Hematopoietic multipotent progenitor cell (in vitro differentiated cells): ENCODE data around the gene PATJ. TPM values are rescaled to one million over a fixed set of nuclear protein-coding genes. Genes with fewer than 3 reads are reported as not detected.

Experiments
- DNase-seq, 3 donors: peaks; one replicate each; pipeline ENCODE4 v3.0.0-alpha.2; 2011 to 2015; ENCODE audit warnings: low read depth in 2 of 3, low spot score in 2 of 3
- total RNA-seq: library from RNA; depleted of rRNA; stranded (reverse); fragments of >200 nt; gene quantifications from one replicate; pipeline ENCODE4 v1.2.3, GENCODE V29; 2012

PATJ gene
- total RNA-seq, 1 donor, result 4.6 TPM

DNA sequence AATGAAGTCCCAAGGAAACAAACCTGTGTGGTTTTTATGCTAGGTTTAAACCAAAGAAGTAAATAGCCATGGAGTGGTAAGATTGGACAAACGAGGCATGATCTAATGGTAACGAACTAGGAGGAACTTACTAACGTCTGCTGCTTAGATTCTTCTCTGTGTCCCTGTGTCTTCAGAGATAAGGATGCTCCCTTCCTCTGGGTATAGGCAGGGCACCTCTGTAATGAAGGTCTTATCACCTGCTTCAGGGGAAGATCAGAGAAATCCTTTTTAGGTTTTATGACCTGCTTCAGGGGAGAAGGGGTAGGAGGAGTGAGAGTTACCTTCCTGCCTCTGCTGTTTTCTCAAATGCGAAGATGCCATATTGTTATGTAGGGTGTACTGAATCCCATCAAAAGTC is 237.4 kb downstream of the PATJ start:
- no peak for DNase-seq

DNA sequence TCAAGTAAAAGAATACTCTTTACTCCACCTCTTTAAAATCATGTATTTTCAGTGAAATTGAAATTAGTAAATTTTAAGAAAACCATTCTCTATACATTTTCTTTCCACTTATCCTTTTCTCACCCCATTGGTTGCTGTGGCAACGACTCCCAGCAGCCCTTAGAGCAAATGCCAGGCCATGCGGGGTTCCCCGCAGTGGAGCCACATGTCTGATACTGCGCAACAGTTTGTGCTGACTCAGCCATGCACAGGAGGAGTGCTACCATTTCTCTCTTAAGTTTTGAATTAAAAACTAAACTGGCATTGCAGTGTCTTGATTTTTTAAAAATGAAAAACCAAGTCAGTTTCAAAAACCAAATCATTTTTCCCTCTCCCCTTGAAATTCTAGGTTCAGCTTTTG is 238.3 kb downstream of the PATJ start:
- no peak for DNase-seq

DNA sequence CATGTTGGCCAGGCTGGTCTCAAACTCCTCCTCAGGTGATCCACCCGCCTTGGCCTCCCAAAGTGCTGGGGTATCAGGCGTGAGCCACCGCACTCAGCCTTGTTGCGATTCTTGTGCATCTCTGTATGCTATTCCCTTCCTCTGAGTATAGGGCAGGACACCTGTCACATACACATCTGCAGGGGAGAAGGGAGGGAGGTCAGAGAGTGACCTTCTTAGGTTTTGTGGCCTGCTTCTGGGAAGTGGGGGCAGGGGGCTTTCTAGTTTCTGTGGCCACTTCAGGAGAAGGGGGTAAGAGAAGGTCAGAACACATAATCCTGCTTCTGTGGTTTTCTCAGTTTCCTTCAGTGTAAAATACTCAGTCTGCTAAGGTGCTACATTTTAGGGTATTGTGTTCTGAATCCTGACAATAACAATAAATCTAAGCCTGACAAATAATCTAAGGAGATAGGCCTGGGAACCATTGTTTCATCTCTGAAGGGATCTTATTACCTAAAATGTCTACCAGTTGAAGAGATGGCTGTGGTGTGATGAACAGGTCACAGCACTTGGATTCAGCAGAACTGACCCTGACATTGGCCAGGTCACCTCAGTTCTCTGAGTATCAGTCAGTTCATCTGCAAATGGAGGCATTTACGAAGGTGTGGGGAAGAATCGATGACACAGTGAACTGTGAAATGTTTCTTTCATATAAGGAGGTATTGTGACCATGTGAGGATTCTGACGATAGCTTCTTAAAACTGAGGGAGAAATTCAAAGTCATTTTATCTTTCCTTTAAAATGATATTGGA is 239.8 kb downstream of the PATJ start:
- no peak for DNase-seq

DNA sequence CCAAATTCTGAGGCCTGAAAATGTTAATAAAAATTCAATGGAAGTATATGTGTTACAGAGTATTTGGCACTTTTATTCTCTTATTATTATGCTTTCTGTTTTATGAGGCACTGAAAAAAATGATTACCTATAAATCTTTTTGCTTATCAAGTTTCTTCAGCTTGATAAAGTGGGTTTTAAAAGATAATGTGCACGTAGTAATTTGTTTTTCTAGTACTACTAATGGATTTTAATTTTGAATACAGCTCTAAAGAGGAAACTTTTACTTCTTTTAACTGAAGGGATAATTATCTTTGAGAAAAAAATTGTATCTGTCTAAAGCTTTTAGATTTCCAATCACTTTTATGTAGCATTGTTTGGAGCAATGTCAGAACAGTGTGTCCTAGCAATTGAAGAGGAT is 241.0 kb downstream of the PATJ start:
- DNase-seq, result no peak

DNA sequence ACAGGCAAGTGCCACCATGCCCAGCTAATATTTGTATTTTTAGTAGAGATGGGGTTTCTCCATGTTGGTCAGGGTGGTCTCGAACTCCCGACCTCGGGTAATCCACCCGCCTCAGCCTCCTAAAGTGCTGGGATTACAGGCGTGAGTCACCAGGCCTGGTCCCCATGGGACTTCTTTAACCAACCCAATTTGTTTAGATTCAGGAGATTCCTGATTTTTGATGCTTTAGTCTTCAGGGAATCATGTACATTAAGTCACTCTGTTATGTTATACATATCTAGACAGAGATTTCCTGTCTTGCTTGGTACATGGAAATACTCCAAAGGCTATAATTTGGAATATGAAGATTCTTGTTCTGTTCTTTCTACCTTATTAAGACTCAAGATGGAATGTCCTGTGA is 250.0 kb downstream of the PATJ start:
- DNase-seq, result no peak

DNA sequence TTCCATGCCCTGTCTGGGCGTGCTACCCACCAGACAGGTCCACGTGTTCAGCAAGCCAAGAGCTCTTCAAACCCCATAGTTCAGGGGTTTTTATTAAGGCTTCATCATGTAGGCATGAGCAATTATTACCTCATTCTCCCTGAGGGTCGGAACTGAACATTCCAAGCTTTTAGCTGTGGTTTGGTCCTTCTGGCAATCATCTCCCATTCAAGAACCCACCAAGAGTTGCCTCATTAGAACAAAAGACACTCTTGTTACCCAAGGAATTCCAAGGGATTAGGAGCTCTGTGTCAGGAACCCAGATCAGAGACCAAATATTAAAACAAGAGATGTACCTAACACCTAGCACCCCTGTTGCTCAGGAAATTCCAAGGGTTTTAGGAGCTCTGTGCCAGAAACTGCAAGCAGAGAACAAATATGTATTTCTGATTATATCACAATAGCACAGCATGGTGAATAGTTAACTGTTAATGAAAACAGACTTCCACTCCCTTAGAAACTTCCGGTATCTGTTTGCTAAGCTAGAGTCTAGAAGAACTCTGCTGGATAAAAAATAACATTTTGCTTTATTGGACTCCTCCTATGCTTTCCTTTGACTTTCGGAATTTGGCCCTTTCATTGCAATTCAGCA is 251.2 kb downstream of the PATJ start:
- no peak for DNase-seq

DNA sequence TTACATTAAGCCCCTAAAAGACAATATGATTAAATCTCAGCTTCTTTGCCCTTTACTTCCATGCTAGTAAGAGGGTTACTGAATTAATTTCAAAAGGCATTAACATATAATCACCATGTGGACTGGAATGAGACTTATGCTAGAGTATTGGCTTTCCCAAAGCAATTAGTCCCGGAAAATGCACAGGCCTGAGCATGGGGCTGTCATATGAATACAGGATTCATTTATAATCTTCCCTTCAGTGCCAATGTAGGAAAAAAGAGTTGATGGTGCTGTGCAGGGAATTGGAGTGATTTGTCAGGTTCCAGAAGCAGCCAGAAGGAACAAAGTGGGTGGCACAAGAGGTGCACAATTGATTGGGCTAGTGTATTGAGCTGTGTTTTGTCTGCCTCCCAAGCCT is 253.4 kb downstream of the PATJ start:
- no peak for DNase-seq

DNA sequence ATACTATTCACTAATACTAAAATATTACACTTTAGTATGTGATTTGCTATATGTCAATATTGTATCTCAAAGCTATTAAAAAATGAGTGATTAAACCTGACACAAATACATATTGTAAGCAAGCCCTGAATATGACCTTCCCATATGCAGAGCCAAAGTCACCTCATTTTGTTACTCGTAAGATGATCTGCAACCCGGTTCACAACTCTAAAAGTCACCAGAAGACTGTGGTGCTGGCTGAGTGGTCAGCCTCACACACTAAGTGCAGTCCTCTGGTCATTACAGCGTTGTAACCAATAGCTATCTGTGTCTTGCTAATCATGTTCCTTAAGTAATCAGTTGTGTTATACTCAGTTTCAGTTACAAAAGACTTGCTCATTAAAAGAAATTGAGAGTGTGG is 254.8 kb downstream of the PATJ start:
- DNase-seq, result no peak

DNA sequence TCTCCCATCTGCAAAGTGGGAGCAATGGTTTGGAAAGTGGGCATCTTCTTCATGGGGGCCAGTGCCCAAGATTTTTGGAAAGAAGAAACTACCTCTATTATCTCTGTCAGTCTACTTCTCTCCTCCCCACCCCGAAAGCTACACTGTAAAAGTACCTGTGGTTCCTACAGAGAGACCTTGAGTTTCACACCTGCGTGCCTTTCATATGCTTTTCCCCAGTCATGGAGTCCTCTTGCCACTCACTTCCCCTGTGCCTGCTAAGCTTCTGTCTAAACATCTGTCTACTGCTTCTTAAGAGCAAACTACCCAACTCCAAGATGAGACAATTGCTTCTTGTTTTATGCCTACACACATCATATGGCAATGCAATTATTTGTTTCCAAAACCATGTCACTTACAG is 261.5 kb downstream of the PATJ start:
- no peak for DNase-seq

DNA sequence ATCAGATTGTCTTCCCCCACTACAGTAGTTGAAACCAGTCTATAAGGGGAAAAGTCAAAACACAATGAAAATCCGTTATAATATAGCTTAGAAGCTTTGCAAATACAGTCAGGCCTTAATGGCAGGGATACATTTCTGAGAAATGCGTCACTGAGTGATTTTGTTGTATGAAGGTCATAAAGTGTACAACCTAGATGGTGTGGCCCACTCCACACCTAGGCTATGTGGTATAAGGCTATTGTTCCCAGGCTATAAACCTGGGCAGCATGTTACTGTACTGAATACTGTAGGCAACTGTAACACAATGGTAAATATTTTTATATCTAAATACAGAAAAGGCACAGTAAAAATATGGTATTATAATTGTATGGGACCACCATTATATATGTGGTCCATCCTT is 264.4 kb downstream of the PATJ start:
- no peak for DNase-seq

DNA sequence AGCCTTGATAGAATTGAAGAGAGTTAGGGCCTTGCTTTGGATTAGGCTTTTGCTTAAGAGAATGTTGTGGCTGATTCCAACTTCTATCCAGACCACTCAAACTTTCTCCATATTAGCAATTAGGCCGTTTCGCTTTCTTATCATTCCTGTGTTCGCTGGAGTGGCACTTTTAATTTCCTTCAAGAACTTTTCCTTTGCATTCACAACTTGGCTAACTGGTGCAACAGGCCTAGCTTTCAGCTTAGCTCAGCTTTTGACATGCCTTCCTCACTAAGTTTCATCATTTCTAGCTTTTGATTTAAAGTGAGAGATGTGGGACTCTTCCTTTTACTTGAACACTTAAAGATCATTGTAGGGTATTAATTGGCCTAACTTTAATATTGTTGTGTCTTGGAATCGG is 268.7 kb downstream of the PATJ start:
- no peak for DNase-seq

DNA sequence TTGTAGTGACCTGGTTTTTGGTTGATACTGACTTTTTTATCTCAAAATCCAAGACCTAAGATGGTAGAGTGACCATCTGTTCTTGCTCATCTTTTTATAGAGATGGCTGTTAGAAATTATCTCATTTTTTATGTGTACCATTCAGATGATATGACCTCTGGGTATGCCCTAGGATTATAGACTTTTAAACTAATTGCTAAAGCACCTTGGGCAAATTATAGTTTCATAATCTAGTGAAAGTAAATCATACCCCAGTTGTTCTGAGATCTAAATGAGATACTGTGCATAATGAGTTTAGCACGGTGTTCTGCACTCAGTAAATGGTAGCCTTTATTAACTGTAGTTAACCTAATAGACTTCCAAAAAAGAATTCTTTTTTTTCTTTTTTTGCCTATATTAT is 269.8 kb downstream of the PATJ start:
- no peak for DNase-seq

DNA sequence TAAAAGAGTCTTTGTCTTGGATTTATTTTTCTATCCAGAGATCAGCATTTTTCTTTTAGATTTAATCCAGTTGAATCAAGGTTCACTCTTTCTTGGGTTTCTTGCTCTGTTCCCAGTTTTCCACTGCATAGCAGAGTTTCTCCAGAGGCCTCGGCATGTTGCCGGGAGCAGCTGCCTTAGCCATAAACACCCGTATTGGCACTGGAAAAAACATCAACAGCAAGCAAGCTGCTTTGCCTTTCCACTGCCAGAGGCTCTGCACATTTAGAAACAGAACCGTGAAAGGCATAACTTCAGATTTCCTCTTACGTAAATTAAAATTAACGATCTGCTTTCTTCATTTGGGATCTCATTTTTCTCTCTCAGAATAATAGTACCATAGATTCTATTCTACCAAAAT is 270.6 kb downstream of the PATJ start:
- no peak for DNase-seq

DNA sequence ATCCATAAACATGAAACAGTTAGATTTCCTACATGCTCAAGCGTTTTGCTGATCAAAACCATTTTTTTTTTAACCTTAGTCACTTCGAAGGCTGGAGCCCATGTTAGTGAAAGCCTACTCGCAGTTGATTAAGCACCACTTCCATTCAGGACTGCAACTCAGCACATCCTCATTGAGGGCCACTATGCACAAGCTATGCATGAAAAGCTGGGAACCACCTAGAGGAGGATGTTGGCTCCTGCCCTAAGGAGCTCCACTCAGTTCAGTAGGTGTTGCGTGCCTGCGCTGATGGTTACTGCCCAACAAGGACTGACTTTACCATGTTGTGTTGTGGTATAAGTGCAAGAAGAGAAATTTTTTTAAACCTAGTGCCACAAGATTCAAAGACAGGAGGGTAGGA is 271.0 kb downstream of the PATJ start:
- no peak for DNase-seq

DNA sequence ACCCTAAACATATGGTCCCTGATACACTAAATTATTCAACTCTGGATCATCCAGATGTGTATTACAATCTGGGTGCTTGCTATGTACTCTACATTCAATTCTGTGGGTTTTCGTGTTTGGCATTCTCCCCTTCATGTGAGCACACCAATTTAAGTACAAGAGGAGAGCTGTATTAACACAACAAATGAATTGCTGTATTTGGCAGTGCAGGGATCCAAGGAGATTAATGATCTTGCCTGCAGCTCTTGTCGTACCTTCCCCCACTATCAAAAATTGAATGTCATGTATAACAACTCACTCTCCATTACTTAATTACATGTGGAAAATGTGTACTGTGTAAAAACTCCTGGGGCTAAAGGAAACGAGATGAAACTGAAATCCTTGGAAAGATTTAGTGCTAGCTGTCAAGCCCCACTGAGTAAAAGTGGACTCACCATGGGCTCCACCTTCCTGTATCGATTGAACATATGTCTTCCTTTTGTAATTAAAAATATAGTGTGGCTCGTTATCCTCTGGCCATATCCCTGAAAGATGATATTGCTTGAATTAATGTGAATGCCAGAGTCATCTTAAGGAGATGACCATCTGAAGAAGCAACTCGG is 280.2 kb downstream of the PATJ start:
- DNase-seq, result no peak

DNA sequence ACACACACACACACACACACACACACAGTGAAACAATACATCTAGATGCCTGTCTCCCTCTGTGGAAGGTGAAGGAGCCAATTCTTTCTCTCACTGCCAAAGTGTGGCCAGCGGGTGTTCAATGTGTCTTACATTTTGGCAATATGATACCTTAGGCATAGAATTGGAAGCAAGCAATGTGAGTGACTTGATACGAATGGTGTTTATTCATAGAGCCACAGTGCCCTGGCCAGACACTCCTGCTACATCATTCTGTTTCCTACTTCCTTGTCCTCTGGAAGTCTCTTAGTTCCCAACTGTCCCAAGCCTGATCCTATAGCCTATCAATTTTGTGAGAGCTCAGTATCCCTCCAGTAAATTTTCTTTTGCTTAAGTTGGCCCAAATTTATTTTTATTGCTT is 282.4 kb downstream of the PATJ start:
- no peak for DNase-seq

DNA sequence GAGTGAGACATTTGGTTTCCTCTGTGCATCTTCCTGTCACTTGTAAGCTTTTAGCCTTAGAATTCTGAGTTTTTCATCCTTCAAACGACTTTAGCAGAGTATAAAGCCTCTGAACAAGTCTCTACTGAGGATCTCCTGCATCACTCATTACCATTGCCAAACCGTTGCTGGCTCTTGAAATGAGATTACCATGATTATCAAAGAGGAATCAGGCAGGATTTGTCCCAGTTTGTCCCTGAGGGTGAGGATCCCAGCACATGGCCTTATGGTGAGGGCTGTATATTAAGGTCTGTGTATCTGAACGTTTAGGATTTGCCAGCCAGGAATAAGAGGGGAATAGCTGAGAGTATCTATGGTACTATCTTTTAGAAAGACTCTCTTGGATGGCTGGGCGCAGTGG is 282.9 kb downstream of the PATJ start:
- DNase-seq, result no peak

DNA sequence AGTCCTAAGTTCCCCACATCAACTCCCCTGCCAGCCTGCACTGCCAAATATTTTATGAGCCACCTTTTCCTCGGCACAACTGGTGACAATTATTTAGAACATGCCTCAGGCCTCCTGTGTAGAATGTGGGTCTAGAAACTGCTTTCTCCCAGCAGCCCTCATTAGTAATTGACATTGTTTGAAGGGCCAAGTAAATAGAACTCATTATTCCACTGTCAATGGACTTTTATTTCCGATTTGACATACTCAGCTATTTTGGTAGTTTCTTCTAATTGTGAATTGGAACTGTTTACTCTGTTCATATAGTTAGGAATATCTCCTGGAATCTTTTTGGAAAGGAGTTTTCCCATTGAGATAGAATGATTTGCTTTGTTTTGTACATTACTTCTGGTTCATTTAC is 283.6 kb downstream of the PATJ start:
- DNase-seq, result no peak

DNA sequence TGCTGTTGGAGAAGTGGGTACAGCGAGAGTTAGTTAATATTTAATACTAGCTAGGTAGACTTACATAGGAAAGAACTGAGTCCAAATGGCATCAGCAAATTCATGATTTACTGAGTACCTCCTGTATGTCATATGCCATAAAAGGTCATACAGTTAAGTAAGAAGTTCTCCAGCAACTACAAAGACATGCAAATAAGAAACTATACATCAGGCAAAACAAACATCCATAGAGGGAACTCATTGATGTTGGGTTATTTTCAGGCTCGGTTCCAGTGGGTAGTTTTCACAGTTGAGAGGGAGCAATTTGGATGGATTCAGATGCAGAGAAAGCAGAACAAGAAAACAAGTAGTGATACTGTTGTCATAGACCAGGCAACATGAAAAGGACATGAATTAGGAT is 287.4 kb downstream of the PATJ start:
- no peak for DNase-seq

DNA sequence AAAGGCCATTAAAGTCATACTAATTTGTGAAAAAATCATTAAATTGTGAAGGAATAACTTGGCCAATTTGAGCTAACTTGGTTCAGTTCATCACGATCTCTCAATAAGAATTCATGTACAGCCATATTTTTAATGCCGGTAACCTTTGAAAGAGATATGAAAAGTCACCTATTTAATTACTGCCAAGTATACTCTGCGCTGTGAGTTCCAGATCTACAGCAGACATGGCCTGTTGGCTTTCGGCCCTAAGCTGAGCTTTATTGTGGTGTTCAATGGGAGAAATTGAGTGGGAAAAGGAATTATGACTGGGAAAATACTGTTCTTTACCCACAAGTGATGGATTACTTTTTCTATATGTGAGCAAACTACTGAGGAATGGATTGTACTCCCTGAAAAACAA is 292.5 kb downstream of the PATJ start:
- DNase-seq, result no peak

DNA sequence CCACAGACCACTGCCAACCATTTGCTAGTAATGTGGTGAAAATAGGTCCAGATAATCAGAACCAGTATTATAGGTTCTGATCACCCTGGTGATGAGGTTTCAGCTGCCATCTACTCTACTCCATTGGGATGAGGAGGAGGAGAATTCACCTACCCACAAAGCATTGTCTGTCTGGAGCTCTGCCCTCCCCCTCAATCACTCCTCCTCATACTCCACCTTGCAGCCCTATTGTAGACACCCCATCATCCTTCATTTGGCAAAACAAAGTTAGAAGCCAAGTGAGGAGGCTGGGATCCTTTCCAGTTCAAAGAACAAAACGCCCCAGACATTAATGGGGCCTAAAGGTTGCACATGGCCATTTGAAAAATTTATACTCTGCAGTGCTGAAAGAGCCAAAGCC is 295.0 kb downstream of the PATJ start:
- no peak for DNase-seq

DNA sequence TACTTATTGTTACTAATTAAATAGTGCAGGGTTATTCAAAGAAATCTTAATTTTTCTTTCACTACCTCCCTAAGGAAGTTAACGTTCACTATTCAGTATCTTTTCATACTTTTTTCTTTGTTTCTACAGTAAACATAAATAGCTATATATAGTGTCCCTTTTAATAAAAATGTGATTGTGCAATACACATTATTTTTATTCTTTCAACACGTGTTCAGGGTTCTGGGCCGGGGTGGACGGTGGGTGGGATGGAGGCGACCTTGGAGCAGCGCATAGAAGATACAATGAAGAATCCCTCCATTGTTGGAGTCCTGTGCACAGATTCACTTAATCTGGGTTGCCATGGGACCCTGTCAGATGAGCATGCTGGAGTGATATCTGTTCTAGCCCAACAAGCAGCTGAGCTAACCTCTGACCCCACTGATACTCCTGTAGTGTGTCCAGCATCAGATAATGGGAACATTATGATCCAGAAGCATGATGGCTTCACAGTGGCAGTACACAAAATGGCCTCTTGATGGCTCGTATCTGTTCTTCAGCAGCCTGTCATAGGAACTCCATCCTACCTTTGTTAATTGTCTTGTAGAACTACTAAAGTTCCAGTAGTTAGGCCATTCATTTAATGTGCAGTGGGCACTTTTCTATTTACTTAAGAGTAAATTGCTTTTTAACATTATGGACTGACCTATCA is 296.5 kb downstream of the PATJ start:
- DNase-seq, result no peak
